ENCODE data around the gene ARHGEF28.

ARHGEF28 gene

DNA sequence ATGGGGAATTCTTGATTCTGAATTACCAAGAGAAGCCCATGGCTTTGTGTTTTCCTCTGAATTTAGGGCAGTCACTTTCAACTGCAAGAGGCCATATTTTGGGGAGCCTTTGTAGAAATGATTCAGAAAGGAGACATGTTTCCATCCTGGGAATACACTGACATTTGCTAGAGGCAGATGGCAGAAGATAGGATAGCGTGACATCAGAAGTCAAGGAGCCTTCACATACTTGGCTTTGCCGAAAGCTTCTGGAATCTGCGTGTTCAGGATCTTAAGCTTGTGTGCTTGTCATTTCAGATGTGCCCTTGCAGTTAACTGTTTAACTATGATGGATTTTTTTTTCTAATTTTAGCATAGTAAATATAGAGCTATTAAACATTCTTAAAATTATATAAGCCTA, 296.2 kb downstream of the ARHGEF28 start:
- DNase-seq: no peak

DNA sequence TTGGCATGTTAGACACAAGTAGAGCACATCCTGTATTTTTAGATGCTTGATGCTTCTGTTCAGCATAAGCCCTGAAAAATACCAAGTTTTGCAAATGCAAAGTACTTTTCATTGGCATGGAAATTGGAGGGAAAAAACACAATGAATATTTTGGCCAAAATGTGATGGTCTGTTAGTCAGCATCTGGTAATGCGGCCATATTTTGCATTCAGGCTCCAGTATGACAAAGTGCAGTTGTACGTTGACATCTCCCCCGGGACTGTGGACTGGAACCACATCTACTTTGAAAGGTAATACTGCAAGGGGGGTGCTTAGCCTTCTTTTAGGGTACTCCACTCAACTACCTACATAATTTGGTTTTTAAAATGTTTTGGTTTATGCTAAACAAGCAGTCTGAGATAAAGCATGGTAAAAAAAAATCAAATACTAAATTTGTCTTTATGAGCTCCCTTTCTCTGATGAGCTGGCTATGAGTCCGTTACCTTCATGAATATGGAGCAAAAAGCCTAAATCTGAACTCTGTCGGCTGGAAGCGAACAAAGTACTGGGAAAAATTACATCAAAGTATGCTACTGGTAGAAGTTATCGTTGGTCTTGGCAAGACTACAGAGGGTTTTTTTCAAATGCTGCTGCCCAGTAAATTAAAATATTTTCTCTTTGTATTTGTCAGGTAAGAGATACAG, 297.0 kb downstream of the ARHGEF28 start:
- no peak for DNase-seq

DNA sequence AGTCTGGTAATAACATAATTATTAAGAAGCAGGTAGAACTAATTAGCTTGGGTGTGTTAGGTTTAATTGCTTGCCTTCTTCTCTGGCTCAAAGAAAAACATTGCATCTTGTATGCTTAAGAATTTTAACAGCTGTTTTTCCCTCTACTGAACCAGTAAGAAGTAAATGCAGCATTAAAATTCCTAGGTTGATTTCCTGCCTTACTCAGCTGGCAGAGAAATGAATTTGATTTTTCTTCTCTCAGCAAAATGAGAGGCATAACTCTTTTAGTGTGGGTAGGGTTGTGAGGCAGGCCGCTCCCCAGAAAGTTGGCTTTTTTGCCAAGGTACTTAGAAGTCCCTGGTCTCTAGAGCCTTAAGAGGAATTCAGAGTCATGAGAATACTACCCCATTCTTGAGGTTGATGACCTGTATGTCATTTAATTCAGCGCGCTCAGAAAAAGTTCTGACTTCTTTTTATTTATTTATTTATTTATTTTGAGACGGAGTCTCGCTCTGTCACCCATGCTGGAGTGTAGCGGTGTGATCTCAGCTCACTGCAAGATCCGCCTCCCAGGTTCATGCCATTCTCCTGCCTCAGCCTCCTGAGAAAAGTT, 302.6 kb downstream of the ARHGEF28 start:
- no peak for DNase-seq

DNA sequence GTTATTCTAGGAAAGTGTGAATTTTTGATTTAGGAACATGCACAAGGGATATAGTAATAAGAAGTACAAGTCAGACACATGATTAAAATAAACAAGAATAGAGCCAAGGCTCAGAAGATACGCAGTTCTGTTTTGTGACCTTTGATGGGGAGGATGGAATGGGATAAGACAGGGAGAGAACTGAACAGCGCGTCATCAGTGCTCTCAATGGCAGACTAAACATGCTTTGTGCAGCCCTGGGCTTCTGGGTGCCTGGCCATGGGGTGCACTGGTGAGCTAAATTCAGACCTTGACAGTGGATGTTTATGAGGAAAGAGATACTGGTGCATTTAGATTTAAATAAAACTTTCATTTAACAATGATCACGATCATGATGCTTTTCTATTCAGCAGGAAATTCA, 309.7 kb downstream of the ARHGEF28 start:
- no peak for DNase-seq

DNA sequence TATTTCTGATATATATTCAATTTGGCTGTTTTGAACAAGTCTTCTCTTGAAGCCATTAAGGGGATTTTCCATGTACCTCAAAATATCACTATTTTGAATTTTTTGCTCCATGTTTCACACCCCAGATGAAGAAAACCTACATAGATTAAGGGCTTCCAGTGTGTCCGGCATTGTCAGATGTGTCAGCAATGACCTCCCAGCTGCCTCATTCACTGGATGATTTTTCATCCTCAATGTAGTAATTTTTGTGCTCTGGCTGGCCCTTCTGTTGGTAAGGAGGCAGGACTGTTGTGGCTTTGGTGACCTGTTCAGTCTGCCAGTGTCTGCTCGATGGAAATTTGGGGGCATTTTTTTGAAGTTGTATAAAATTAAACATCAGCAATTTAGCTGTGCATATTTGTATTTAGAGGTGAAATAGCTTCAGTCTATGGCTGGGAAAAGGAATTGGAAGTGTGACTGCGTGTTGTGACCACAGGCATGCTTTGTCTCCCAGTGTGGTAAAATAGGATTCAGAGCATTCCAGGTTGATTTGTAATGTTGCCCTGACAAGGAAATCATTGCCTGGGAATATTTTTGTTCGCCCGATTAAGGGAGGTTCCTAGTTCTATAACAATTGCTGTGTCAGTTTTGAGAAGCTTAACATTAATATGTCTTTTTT, 312.4 kb downstream of the ARHGEF28 start:
- DNase-seq: no peak

DNA sequence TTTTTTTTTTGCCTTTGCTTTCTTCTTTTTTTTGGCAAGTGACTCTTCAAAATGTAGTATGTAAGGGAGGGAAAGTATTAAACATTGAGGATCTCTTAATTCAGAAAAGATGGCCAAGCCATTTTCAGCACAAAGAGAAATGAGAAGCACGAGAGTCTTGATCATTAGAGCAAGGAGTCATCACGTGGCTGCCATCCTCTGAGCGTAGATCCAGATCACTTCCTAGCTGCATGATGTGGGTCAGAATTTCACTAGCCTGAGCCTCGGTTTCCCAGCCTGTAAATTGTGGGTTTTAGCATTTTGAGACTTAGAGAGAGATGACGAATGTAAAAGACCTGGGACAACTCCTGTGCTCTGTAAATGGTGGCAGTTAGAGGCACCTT, 312.9 kb downstream of the ARHGEF28 start:
- DNase-seq: no peak

DNA sequence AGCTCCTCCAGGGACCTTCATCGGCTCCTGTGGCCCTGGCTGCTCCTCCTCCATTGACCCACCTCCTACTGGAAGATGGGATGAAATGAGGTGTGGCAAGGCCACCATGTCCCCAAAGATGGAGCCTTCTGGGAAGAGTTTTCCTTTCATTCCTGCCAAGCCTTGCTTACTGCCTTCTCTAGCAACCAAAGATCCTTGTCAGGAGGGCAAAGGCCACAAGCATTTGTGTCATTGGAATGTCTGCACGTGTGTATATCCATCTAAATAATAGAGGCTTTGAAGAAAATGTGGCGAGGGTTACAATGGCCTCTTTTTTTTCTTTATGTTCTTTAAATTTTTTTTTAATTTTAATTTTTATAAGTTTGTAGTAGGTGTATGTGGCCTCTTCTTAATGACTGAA, 313.6 kb downstream of the ARHGEF28 start:
- no peak for DNase-seq

DNA sequence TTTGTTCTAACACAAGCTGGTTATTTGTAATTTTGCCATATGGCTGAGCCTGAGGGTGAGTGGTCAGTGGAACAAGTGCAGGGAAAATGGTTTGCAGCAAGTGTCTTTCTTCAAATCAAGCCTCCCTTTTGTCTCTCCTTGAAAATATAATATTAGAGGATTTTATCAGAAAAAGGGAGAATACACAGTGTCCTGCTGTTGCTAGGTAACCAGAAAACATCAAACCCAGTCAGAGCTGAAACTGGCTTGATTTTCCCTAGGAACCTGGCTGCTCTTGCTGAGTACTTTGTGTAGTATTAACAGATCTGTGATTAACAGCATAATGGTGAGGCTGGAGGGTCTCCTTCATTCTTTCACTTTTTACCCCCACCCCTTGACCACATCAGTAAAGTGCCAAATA, 314.0 kb downstream of the ARHGEF28 start:
- DNase-seq: no peak

DNA sequence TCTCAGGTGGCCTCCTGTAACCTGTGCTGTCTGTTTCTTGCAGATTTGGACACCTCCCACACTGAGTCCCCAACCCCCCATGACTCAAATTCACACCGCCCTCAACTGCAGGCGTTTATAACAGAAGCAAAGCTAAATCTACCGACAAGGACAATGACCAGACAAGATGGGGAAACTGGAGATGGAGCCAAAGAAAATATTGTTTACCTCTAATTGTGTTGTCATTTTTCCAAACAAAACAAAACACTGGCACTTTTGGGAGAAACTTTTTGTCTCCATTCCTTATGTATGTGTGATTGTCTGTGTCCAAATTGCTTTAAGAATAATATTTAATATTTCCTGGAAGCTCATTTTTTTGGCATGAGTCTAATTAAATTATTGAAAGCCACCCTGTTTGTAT, 314.8 kb downstream of the ARHGEF28 start:
- DNase-seq: no peak

DNA sequence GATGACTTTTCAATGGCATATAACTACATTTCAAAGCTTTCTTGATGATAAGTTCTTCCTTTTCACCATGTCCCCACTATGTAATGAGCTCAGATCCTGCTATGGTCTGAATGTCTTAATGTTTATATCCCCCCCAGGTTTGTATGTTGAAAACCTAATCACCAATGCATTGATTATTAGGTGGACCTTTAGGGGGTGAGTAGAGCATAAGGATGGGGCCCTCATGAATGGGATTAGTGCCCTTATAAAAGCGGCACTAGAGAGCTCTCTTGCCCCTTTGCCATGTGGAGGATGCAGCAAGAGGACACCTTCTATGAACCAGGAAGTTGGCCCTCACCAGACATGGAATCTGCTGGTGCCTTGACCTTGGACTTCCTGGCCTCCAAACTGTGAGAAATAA, 316.8 kb downstream of the ARHGEF28 start:
- no peak for DNase-seq

- DNase-seq: no peak
Observed at GRCh38 chr5:73943397-73943796, 317.4 kb downstream of the ARHGEF28 start.

DNA sequence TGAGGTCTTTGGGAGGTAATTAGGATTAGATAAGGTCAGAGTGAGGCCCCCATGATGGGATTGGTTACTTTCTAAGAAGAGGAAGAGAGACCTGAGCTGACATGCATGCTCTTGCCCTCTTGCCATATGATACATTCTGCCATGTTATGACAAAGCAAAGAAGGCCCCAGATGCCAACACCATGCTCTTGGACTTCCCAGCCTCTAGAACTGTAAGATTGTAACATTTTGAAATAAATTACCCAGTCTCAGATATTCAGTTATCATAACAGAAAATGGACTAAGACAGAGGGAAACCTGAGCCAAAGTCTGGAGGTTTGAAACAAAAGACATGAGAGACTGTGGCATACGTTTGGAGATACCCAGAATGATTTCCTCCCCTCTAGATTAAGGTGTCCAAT, 318.6 kb downstream of the ARHGEF28 start:
- no peak for DNase-seq

- DNase-seq: no peak
Observed at GRCh38 chr5:73945505-73945904, 319.5 kb downstream of the ARHGEF28 start.

DNA sequence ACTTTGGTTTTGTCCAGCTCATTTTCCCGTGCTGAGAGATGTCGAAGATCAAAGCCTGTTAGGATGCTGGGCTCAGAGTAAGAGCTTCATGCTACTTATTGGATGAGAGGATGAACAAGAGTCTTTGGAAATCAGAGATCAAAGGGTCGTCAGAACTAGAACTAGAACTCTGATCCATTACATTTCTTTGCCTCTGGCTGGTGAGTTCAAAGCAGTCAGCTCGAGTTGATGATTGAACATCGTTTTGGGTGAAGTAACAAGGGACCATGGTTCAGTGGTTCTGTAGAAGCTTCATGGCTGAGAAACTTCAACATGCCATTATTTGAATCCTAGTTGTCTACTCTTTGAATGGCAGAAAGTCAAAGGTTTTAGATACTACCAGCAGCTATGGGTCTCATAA, 320.3 kb downstream of the ARHGEF28 start:
- no peak for DNase-seq

GRCh38 chr5:73946919-73947602, 321.1 kb downstream of the ARHGEF28 start:
- DNase-seq: no peak

GRCh38 chr5:73947906-73948640, 322.1 kb downstream of the ARHGEF28 start:
- DNase-seq: no peak

GRCh38 chr5:73948720-73949119, 322.7 kb downstream of the ARHGEF28 start:
- no peak for DNase-seq

GRCh38 chr5:73950441-73950873, 324.5 kb downstream of the ARHGEF28 start:
- no peak for DNase-seq

DNA sequence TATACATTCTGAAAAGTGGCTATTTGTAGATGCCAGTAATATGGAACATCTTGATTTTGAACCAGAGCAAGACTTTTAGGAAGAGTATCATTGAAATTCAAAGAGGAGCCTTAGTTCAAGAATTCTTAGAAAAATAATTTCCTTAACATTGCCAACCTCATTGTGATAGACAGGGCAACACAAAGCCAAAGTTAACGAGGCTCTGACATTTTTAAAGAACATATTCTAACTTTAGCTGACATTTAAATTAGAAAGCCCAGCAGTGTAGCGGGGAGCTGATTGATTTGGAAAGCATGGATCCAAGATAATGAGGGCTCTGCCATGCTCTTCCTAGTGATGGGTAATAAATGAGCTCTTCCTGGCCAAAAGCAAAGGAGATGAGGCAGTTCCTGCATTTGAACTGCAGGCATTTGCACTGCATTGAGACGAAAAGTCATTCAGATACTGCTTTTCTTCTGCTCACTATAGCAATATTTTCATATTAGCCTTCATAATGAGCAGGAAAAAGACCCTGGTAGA, 325.0 kb downstream of the ARHGEF28 start:
- DNase-seq: no peak

GRCh38 chr5:73952872-73953271, 326.9 kb downstream of the ARHGEF28 start:
- DNase-seq: no peak

DNA sequence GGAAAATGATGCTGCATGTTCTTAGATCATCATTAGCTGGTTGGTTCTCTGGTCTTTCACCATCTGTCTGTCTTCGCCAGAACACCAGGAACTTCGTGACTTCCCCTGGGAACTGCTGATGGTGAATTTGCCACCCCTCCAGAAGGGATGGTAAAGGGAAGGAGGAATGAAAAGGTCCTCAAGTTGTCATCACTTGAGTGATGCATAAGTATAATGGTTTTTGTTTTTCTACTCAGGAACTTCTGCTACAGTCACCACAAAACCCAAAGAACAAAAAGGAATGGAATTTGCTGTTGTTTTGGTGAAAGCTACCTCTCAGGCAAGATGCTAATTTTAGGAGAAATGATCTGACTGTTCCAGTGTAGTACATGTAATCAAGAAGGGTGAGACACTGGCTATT, 328.4 kb downstream of the ARHGEF28 start:
- no peak for DNase-seq
